ENCODE measurements around the gene PAPPA.

The PAPPA gene

GRCh38 chr9:116274293-116274692 lies 120.7 kb downstream of the PAPPA start:
- ChIA-PET POLR2A (interaction anchor here (1.5 kb wide), 1 partner anchor 33 kb away, joined by 3 read pairs; no protein-coding TSS in a partner anchor), CTCF (interaction anchor here (1.6 kb wide), 1 partner anchor 681 kb away, joined by 4 read pairs; no protein-coding TSS in a partner anchor)
- no peak for TF ChIP-seq CTCF (IDR thresholded peaks at IDR 0.05; ENCODE audit: insufficient read depth, low read length, missing control alignments)
- no peak for DNase-seq (ENCODE audit: low read depth, low spot score)
- H3K4me3 ChIP-seq (ENCODE audit: low read depth, low read length): no peak overlapping the region

- no peak for DNase-seq (ENCODE audit: low read depth, low spot score)
- CTCF ChIA-PET: interaction anchor here (1.5 kb wide), 1 partner anchor 86 kb away, joined by 3 read pairs; no protein-coding TSS in a partner anchor
- POLR2A ChIA-PET: interaction anchor here (0.8 to 1.2 kb wide), 2 partner anchors 123 to 584 kb away, joined by 3 read pairs; no protein-coding TSS in a partner anchor
- no peak overlapping the region for H3K4me3 ChIP-seq (ENCODE audit: low read depth, low read length)
- no peak for TF ChIP-seq CTCF (IDR thresholded peaks at IDR 0.05; ENCODE audit: insufficient read depth, low read length, missing control alignments)
Measured at GRCh38 chr9:116275418-116276195, 122.0 kb downstream of the PAPPA start.

GRCh38 chr9:116276196-116276493 lies 122.6 kb downstream of the PAPPA start:
- TF ChIP-seq CTCF (IDR thresholded peaks at IDR 0.05; ENCODE audit: insufficient read depth, low read length, missing control alignments): no peak
- CTCF ChIA-PET: interaction anchor here (1.5 kb wide), 1 partner anchor 86 kb away, joined by 3 read pairs; no protein-coding TSS in a partner anchor
- POLR2A ChIA-PET: interaction anchor here (0.8 to 1.2 kb wide), 2 partner anchors 124 to 584 kb away, joined by 3 read pairs; no protein-coding TSS in a partner anchor
- H3K4me3 ChIP-seq (ENCODE audit: low read depth, low read length): no peak overlapping the region
- no peak for DNase-seq (ENCODE audit: low read depth, low spot score)

GRCh38 chr9:116276651-116277121 lies 123.1 kb downstream of the PAPPA start:
- no peak overlapping the region for H3K4me3 ChIP-seq (ENCODE audit: low read depth, low read length)
- POLR2A ChIA-PET: interaction anchor here (0.8 to 1.2 kb wide), 2 partner anchors 124 to 585 kb away, joined by 3 read pairs; no protein-coding TSS in a partner anchor
- CTCF ChIA-PET: interaction anchor here (1.5 kb wide), 1 partner anchor 85 kb away, joined by 3 read pairs; no protein-coding TSS in a partner anchor
- no peak for DNase-seq (ENCODE audit: low read depth, low spot score)
- no peak for TF ChIP-seq CTCF (IDR thresholded peaks at IDR 0.05; ENCODE audit: insufficient read depth, low read length, missing control alignments)

- CTCF ChIA-PET: no interaction called here
Measured at GRCh38 chr9:116278326-116278725, 124.7 kb downstream of the PAPPA start.

More at GRCh38 chr9:116278326-116278725, 124.7 kb downstream of the PAPPA start:
- H3K4me3 ChIP-seq (ENCODE audit: low read depth, low read length): no peak overlapping the region
- TF ChIP-seq CTCF (IDR thresholded peaks at IDR 0.05; ENCODE audit: insufficient read depth, low read length, missing control alignments): no peak
- POLR2A ChIA-PET: no interaction called here
- DNase-seq (ENCODE audit: low read depth, low spot score): no peak
